K562 (cell line): ENCODE data around the gene MRPS35. TPM values are rescaled to one million over a fixed set of nuclear protein-coding genes. Genes with fewer than 3 reads are reported as not detected.
A peak's percentile ranks its signal among the peaks of the same experiment; 100 is the strongest.

ENCODE experiments used
- CBX5 ChIP-seq: IDR thresholded peaks from 2 replicates; pipeline ENCODE4 v1.6.1; 2014; ENCODE audit warnings: low read depth, borderline replicate concordance
- DIDO1 ChIP-seq: fragments of 450-650 bp; IDR thresholded peaks from 2 replicates; pipeline ENCODE4 v1.6.1; 2016; ENCODE audit warnings: low read depth, missing biosample characterization, missing genetic modification characterization
- FOS ChIP-seq: IDR thresholded peaks from 3 replicates; pipeline ENCODE4 v1.6.1; 2011; ENCODE audit not compliant: insufficient read length; ENCODE audit errors: extremely low read depth
- KDM4B ChIP-seq, 2 experiments: fragments of 450-650 bp in 1 of 2; sonication (generic) in 1 of 2; IDR thresholded peaks; 2 replicates each; pipeline ENCODE4 v1.6.1; 2016 to 2017; ENCODE audit warnings: borderline replicate concordance in 2 of 2, antibody characterized with exemption in 1 of 2, low read depth in 1 of 2, mild to moderate bottlenecking in 1 of 2
- MAFF ChIP-seq: IDR thresholded peaks from 2 replicates; pipeline ENCODE4 v1.6.1; 2012; ENCODE audit warnings: low read length, improper control_type of control experiment
- MCM5 ChIP-seq: fragments of 450-650 bp; IDR thresholded peaks from 2 replicates; pipeline ENCODE4 v1.6.1; 2016; ENCODE audit warnings: low read depth
- MEF2A ChIP-seq: IDR thresholded peaks from 2 replicates; pipeline ENCODE4 v1.6.1; 2011; ENCODE audit warnings: low read depth, mild to moderate bottlenecking, low read length, moderate library complexity; ENCODE audit not compliant: control insufficient read depth
- NCOA2 ChIP-seq, 2 experiments: fragments of 450-650 bp; IDR thresholded peaks; 2 replicates each; pipeline ENCODE4 v1.6.1; 2018; ENCODE audit warnings: mild to moderate bottlenecking in 2 of 2, moderate library complexity in 1 of 2; ENCODE audit not compliant: partially characterized antibody in 2 of 2
- PHTF2 ChIP-seq: fragments of 250-450 bp; sonication (Bioruptor Pico); IDR thresholded peaks from 2 replicates; pipeline ENCODE4 v1.5.0; 2021; ENCODE audit warnings: mild to moderate bottlenecking
- RBM39 ChIP-seq: fragments of 200-400 bp; formaldehyde crosslinking; optimal IDR thresholded peaks from 2 replicates; pipeline ENCODE3; 2018; ENCODE audit warnings: low read depth, low read length
- SP2 ChIP-seq: IDR thresholded peaks from 2 replicates; pipeline ENCODE4 v1.6.1; 2011; ENCODE audit warnings: mild to moderate bottlenecking, low read depth, low read length, moderate library complexity; ENCODE audit not compliant: poor library complexity, severe bottlenecking; ENCODE audit errors: extremely low read depth
- TAF9B ChIP-seq: fragments of 450-650 bp; IDR thresholded peaks from 2 replicates; pipeline ENCODE4 v1.6.1; 2018; ENCODE audit warnings: mild to moderate bottlenecking; ENCODE audit not compliant: partially characterized antibody
- ZEB2 ChIP-seq: fragments of 450-650 bp; IDR thresholded peaks from 2 replicates; pipeline ENCODE4 v1.6.1; 2016
- ZNF165 ChIP-seq: fragments of 250-450 bp; sonication (Bioruptor Pico); IDR thresholded peaks from 2 replicates; pipeline ENCODE4 v1.4.0; 2020; ENCODE audit warnings: borderline replicate concordance
- ZNF431 ChIP-seq: sonication (generic); formaldehyde crosslinking; IDR thresholded peaks from 2 replicates; pipeline ENCODE4 v1.8.0; 2022; ENCODE audit warnings: mild to moderate bottlenecking, missing genetic modification reagents
- ZNF586 ChIP-seq: fragments of 450-650 bp; formaldehyde crosslinking; conservative IDR thresholded peaks from 2 replicates; pipeline ENCODE4 v1.4.0; 2020; ENCODE audit warnings: mild to moderate bottlenecking, moderate library complexity
- ZNF77 ChIP-seq: fragments of 250-450 bp; sonication (Bioruptor Pico); IDR thresholded peaks from 2 replicates; pipeline ENCODE4 v1.5.0; 2020
- polyA plus RNA-seq, 8 experiments: library from polyadenylated mRNA; depleted of rRNA in 4 of 8; stranded (reverse) in 5 of 8; unstranded in 3 of 8; fragments of >200 nt; fragmentation: Nextera tagmentation in 2 of 8; fragmentation: Illumina TruSeq in 1 of 8; extraction: Ambion mirVana in 2 of 8; extraction: Trizol in 1 of 8; gene quantifications; 2 replicates each; pipeline versions ENCODE4 v1.2.1 to v1.2.3, GENCODE V29; 2011 to 2014; ENCODE audit warnings: inconsistent platforms in 1 of 8, missing spikeins in 1 of 8
- total RNA-seq, 7 experiments: library from RNA; depleted of rRNA in 6 of 7; stranded (reverse); fragments of >200 nt in 6 of 7; fragmentation: Illumina TruSeq in 2 of 7; extraction: Trizol in 2 of 7; gene quantifications; 2 replicates each; pipeline versions ENCODE4 v1.2.1 to v1.2.3, GENCODE V29; 2011 to 2021; ENCODE audit warnings: low replicate concordance in 1 of 7
- TF ChIP-seq, protein P1 (sequence below): sonication (generic); formaldehyde crosslinking; IDR thresholded peaks from 2 replicates; pipeline ENCODE4 v1.8.1; 2023; ENCODE audit warnings: mild to moderate bottlenecking, missing genetic modification reagents
- TF ChIP-seq, protein P2 (sequence below): sonication (generic); formaldehyde crosslinking; IDR thresholded peaks from 2 replicates; pipeline ENCODE4 v1.8.0; 2022; ENCODE audit warnings: mild to moderate bottlenecking, missing genetic modification reagents
- TF ChIP-seq, protein P3 (sequence below): sonication (generic); formaldehyde crosslinking; IDR thresholded peaks from 2 replicates; pipeline ENCODE4 v1.8.0; 2022; ENCODE audit warnings: missing genetic modification reagents, mild to moderate bottlenecking, moderate library complexity, borderline replicate concordance
- TF ChIP-seq, protein P4 (sequence below): fragments of 250-450 bp; sonication (Bioruptor Pico); IDR thresholded peaks from 2 replicates; pipeline ENCODE4 v1.8.0; 2021; ENCODE audit warnings: moderate library complexity, mild to moderate bottlenecking, inconsistent platforms

MRPS35 gene
- total and polyA plus RNA-seq, 9 of the 15 experiments (the other 6 are each of a cell fraction or from before 2014, with no cell fraction given), result 79.0 to 183 (median 114) TPM

DNA sequence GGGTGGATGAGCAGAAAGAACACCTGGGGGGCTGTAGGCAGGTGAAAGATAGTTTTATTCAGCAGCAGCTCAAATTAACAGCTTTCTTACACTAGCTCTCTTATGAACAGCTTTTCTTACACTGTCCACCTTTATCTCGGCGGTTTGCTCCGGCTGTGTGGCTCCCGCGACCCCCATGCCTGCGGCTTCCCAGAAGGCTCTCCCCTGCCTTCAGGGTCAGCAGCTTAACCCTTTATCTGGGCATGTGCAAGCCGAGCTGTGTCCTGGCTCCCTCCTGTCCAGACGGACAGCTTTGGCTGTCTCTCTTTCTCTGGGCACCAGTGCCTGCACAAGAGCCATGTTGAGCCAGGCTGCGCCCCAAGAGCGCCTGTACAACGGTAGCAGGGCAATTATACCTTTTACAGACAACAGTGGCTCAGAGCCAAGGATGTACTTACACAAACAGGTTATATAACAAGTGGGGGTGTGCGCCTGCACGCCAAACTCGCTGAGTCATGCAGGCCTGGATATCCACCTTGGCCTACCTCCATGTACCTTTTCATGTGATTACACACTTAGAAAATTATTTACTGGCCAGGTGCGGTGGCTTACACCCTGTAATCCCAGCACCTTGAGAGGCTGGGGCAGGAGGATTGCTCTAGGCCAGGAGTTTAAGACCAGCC lies 40.9 kb downstream of the MRPS35 start (continued):
- no peak for TF ChIP-seq ZNF586
- TF ChIP-seq KDM4B (IDR thresholded peaks at IDR 0.05; ENCODE audit: borderline replicate concordance in 2 of 2, low read depth in 1 of 2), result no peak
- TF ChIP-seq ZNF165 (CRISPR knock-in tag), result no peak
- no peak for TF ChIP-seq CBX5
- no peak for TF ChIP-seq TAF9B
- TF ChIP-seq, protein P1, sequence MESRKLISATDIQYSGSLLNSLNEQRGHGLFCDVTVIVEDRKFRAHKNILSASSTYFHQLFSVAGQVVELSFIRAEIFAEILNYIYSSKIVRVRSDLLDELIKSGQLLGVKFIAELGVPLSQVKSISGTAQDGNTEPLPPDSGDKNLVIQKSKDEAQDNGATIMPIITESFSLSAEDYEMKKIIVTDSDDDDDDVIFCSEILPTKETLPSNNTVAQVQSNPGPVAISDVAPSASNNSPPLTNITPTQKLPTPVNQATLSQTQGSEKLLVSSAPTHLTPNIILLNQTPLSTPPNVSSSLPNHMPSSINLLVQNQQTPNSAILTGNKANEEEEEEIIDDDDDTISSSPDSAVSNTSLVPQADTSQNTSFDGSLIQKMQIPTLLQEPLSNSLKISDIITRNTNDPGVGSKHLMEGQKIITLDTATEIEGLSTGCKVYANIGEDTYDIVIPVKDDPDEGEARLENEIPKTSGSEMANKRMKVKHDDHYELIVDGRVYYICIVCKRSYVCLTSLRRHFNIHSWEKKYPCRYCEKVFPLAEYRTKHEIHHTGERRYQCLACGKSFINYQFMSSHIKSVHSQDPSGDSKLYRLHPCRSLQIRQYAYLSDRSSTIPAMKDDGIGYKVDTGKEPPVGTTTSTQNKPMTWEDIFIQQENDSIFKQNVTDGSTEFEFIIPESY, result peak; percentile 64; the same call in 1 of the 2 replicates
- TF ChIP-seq FOS, result no peak
- no peak for TF ChIP-seq DIDO1 (tag)
- TF ChIP-seq, protein P2, sequence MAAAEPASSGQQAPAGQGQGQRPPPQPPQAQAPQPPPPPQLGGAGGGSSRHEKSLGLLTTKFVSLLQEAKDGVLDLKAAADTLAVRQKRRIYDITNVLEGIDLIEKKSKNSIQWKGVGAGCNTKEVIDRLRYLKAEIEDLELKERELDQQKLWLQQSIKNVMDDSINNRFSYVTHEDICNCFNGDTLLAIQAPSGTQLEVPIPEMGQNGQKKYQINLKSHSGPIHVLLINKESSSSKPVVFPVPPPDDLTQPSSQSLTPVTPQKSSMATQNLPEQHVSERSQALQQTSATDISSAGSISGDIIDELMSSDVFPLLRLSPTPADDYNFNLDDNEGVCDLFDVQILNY, result no peak
- TF ChIP-seq, protein P3, sequence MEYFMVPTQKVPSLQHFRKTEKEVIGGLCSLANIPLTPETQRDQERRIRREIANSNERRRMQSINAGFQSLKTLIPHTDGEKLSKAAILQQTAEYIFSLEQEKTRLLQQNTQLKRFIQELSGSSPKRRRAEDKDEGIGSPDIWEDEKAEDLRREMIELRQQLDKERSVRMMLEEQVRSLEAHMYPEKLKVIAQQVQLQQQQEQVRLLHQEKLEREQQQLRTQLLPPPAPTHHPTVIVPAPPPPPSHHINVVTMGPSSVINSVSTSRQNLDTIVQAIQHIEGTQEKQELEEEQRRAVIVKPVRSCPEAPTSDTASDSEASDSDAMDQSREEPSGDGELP, result no peak
- TF ChIP-seq MAFF, result peak; percentile 83
- no peak for TF ChIP-seq RBM39
- no peak for TF ChIP-seq ZNF77 (CRISPR knock-in tag)
- TF ChIP-seq ZEB2, result peak; percentile 53; the same call in 1 of the 2 replicates
- no peak for TF ChIP-seq NCOA2 (IDR thresholded peaks at IDR 0.05; ENCODE audit: partially characterized antibody in 2 of 2)
- no peak for TF ChIP-seq MCM5
- no peak for TF ChIP-seq PHTF2 (CRISPR knock-in tag)
- TF ChIP-seq, protein P4, sequence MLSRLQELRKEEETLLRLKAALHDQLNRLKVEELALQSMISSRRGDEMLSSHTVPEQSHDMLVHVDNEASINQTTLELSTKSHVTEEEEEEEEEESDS, result no peak
- no peak for TF ChIP-seq MEF2A
- TF ChIP-seq SP2, result no peak
- no peak for TF ChIP-seq ZNF431 (CRISPR knock-in tag)
